Caki2 (cell line): ENCODE data around the gene TSEN2. TPM values are rescaled to one million over a fixed set of nuclear protein-coding genes. Genes with fewer than 3 reads are reported as not detected.

Source experiments
- DNase-seq: peaks from one replicate; pipeline ENCODE4 v3.0.0-alpha.2; 2015; ENCODE audit warnings: low read depth
- in situ Hi-C: cut with HindIII; loops from 2 replicates; pipeline ENCODE4 v1.10.0; 2016; ENCODE audit warnings: low sequenced_read_pairs, low pct_unique_long_range_greater_than_20kb, mixed read lengths
- total RNA-seq: library from RNA; depleted of rRNA; stranded (reverse); fragments of >200 nt; shearing (Covaris generic); gene quantifications from 2 replicates; pipeline ENCODE4 v1.2.3, GENCODE V29; 2014; ENCODE audit warnings: low replicate concordance; rRNA removed

Gene TSEN2
- total RNA-seq, 1 experiment from 2014 or later: 25.4 TPM

GRCh38 chr3:12560505-12561190 is 76.4 kb downstream of the TSEN2 start:
- in situ Hi-C loops: no loop called here
- no peak for DNase-seq

DNA sequence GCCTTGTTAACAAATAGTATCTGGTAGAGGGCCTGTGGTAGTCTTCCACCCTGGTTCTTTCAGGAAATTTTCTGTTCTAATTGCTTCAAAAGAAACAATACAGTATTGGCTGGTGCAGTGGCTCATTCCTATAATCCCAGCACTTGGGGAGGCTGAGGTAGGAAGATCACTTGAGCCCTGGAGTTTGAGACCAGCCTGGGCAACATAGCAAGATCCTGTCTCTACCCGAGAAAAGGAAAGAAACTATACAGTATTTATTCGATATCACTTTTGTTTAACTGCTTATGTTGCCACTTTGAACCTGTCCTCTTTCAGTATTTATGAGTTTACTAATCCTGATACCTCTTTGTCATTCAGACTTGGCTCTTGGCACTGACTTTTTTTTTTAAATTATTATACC is 77.1 kb downstream of the TSEN2 start:
- in situ Hi-C loops: no loop called here
- DNase-seq: no peak

GRCh38 chr3:12562451-12562850 is 78.2 kb downstream of the TSEN2 start:
- in situ Hi-C loops: no loop called here
- DNase-seq: no peak

GRCh38 chr3:12566976-12567375 is 82.7 kb downstream of the TSEN2 start:
- in situ Hi-C loops: no loop called here
- no peak for DNase-seq

DNA sequence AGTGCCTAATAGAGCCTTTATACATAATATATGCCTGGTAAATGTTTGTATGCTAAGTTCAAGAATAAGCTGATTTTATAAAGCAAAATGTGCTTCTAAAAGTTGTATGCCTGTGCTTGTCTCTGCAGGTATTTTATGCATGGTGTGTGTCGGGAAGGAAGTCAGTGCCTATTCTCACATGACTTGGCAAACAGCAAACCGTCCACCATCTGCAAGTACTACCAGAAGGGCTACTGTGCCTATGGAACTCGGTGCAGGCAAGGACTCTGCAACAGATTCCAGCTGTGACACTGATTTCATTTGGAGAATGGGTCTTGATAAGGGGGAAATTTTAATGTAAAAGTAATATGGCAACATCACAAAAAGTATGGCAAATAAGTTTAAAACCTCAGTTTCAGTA is 84.5 kb downstream of the TSEN2 start:
- DNase-seq: no peak
- in situ Hi-C loops: no loop called here

DNA sequence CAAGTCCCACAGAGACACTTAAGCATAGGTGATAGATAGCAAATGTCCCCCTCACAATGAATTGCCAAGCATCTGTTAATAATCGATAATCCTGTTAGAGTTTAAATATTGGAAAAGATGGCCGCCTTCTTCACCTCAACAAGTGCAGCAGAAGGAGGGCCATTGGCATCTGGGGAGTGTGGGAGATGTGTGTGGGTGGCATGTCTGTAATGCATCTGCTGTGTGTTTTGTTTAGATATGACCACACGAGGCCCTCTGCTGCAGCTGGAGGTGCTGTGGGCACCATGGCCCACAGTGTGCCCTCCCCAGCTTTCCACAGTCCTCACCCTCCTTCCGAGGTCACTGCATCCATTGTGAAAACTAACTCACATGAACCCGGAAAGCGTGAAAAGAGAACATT is 85.6 kb downstream of the TSEN2 start:
- DNase-seq: no peak
- in situ Hi-C loops: no loop called here

- no peak for DNase-seq
- in situ Hi-C loops: no loop called here
Observed at GRCh38 chr3:12571986-12572385, 87.7 kb downstream of the TSEN2 start.

DNA sequence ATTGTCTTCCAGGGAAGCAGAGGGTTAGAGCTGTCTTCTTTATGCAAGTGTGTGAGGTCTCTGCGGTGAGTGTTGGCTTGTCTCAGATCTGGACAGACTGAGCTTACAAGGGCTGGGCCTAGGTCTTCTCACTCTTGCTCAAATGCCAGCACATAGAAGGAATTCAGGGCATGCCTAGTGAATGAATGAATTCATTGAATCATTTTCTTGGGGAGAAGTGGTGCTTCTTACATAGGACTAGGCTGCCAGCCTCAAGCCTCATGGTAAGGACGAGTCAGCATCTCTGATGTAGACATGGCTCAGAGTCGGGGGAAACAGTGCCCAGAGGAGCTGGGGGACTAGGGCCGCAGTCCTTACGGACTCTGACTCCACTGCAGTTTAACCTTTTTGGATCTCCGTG is 89.9 kb downstream of the TSEN2 start:
- DNase-seq: no peak
- in situ Hi-C loops: no loop called here

DNA sequence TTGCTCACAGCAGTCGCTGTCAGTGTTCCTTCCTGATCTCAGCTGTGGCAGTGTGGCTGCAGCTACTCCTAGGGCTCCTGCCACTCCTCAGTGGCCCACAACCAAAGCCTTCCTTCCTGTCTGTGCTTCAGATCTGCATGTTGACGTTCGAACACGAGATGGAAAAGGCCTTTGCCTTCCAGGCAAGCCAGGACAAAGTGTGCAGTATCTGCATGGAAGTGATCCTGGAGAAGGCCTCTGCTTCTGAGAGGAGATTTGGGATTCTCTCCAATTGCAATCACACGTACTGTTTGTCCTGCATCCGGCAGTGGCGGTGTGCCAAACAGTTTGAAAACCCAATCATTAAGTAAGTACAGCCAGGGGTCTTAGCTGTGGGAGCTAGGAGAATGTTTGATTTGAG is 90.4 kb downstream of the TSEN2 start:
- DNase-seq: no peak
- in situ Hi-C loops: no loop called here

DNA sequence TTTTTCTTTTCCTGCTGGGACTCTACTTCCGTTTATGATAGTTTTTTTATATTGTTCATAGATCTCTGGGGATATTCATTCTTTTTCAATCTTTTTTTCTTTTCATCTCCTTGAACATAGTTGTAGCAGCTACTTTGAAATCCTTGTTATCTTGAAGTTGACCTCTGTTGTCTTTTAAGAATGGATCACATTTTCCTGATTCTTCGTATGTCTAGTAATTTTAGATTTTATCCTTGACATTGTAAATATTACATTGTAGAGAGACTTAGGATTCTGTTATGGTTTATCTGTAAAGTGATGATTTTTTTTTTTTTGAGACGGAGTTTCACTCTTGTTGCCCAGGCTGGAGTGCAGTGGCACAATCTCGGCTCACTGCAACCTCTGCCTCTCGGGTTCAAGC is 93.1 kb downstream of the TSEN2 start:
- in situ Hi-C loops: no loop called here
- no peak for DNase-seq

DNA sequence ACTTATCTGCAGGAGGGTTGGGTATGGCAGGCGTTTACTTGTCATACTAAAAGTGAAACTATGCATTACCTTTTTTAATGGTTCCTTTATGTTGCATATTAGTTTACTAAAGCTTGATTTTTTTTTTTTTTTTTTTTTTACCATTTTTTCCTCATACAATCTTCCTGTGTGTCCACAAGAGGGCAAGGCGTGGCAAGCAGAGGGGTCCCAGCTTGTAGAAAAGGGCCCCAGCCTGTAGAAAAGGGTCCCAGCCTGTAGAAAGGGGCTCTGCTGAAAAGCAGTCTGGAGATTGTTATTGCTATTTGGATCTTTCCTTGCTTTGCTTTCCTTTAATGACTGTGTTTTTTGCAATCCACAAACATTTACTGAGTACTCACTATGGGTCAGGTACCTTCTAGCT is 94.5 kb downstream of the TSEN2 start:
- in situ Hi-C loops: no loop called here
- no peak for DNase-seq

GRCh38 chr3:12579456-12579855 is 95.2 kb downstream of the TSEN2 start:
- in situ Hi-C loops: no loop called here
- no peak for DNase-seq

- DNase-seq: no peak
- in situ Hi-C loops: no loop called here
Observed at GRCh38 chr3:12579905-12580304, 95.6 kb downstream of the TSEN2 start.

GRCh38 chr3:12582730-12583129 is 98.5 kb downstream of the TSEN2 start:
- no peak for DNase-seq
- in situ Hi-C loops: no loop called here

Other genes with a start within 250 kb of the TSEN2 start
- gene PPARG, start 195.4 kb upstream of the TSEN2 start, total RNA-seq: 58.3 and 63.8 TPM in 2 replicates
- not detected in 2 replicates for gene MKRN2OS, start 61.0 kb downstream of the TSEN2 start, total RNA-seq
- gene MKRN2, start 72.6 kb downstream of the TSEN2 start, total RNA-seq: 20.3 and 22.3 TPM in 2 replicates
- gene RAF1, start 179.6 kb downstream of the TSEN2 start, total RNA-seq: 59.0 and 67.3 TPM in 2 replicates